ENCODE results near the gene KLHL17.

KLHL17 gene

DNA sequence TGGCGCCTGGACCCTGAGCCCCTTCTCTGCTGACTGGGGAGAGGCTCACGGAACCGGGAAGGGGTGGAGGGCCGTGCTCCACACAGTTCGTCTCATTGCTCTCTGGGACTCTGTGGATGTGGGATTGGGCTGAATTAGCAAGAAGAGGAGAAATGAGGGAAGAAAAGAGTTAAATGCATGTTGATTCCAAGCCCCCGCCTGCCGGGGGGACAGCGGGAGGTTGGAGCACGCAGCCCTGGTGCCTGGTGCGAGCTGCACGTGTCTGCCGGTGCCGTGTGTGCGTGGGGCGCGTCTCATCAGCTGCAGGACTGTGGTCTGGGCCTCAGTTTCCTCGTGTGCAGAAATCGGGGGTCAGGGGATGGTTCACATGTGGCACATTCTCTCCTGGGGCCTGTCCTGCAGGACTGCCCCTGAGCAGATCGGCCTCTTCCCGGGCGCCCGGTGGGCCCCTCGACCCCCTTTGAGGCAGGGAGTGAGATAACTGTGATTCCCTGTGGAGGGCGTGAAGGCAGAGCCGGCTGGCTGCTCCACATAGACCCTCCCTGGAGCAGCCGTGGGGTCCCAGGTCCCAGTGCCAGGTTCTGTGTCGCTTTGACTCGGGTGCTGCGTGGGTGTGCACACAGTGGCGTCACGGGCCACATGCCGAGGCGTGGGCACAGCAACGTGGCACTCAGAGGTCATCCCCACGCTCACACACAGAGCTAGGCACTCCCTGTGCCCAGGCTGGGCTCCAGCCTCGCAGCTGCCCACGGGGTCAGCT lies 25.2 kb upstream of the KLHL17 start:
- Histone ChIP-seq H3K4me1 (peaks cover 69% of the 10 kb centered on the region), H3K36me3 (peaks cover 14% of the 10 kb centered on the region), H3K4me3 (ENCODE audit: low read depth, low read length) (peak overlapping the region; percentile 38), H3K9me3 (no peaks in the 10 kb centered on the region), H3K27me3 (peaks cover 5% of the 10 kb centered on the region; the same call in 1 of the 2 replicates)
- no peak for DNase-seq
- TF ChIP-seq, protein P1, sequence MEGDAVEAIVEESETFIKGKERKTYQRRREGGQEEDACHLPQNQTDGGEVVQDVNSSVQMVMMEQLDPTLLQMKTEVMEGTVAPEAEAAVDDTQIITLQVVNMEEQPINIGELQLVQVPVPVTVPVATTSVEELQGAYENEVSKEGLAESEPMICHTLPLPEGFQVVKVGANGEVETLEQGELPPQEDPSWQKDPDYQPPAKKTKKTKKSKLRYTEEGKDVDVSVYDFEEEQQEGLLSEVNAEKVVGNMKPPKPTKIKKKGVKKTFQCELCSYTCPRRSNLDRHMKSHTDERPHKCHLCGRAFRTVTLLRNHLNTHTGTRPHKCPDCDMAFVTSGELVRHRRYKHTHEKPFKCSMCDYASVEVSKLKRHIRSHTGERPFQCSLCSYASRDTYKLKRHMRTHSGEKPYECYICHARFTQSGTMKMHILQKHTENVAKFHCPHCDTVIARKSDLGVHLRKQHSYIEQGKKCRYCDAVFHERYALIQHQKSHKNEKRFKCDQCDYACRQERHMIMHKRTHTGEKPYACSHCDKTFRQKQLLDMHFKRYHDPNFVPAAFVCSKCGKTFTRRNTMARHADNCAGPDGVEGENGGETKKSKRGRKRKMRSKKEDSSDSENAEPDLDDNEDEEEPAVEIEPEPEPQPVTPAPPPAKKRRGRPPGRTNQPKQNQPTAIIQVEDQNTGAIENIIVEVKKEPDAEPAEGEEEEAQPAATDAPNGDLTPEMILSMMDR (IDR thresholded peaks at IDR 0.05; ENCODE audit: low read depth, low read length) = no peak

DNA sequence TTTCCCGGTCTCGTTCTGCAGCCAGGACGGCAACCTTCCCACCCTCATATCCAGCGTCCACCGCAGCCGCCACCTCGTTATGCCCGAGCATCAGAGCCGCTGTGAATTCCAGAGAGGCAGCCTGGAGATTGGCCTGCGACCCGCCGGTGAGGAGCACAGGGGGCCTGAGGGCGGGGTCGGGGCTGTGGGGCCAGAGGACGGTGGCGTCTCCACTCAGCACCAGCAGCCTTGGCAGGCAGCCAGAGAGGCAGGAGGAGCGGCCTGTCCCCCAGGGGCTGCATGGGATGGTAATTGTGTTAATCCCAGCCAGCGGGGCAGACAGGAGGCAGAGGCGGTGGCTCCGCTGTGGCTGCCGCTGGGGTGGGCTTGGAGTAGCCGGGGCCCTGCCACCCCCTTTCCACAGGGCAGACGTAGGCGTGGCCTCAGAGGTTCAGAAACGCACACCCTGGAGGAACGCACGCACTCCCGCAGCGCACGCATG lies 24.6 kb upstream of the KLHL17 start:
- peak; percentile 99 for DNase-seq
- peaks cover 8% of the 10 kb centered on the region for H3K36me3 ChIP-seq
- peak overlapping the region; percentile 38 for H3K4me3 ChIP-seq (ENCODE audit: low read depth, low read length)
- no peaks in the 10 kb centered on the region for H3K9me3 ChIP-seq
- H3K27me3 ChIP-seq = peaks cover 5% of the 10 kb centered on the region; the same call in 1 of the 2 replicates
- TF ChIP-seq, protein P1 (IDR thresholded peaks at IDR 0.05; ENCODE audit: low read depth, low read length) = no peak
- H3K4me1 ChIP-seq = peaks cover 68% of the 10 kb centered on the region

DNA sequence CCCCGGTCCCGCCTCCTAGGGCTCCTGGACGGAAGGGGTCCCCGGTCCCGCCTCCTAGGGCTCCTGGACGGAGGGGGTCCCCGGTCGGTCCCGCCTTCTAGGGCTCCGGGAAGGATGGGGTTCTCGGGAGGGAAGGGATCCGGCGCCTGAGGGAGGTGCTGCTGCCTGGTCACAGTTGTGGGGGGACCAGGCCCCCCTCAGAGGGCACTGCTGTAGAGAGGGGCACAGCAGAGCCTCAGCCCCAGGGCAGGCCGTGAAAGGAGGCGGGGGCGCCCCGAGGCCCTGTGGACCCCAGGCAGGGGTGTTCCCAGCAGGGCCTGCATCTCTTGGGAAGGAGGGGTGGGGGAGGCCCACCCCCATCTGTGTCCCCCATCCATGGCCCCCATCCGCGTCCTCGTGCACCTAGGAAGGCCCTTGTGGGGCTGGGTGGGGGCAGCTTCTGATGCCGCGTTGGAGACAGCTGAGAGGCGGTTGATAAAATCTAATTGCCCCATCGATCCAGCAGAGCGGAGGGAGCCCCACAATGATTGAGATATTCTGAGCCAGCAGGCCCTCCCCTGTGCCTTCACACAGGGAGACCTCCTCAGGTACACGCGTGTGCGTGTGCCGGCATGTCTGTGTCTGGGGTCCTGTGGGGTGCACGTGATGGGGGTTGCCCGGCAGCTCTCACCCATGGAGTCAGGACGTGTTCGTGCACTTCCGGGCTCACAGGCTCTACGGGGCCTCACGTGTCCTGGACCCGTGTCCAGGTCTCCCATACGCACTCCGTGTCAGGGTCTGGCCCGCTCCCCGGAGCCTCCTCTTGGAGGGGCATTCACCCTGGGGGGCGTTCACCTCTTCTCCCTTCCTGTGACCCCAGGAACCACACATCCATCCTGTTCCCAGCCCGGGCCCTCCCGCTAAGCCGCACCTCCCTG lies 23.8 kb upstream of the KLHL17 start:
- Histone ChIP-seq H3K4me3 (ENCODE audit: low read depth, low read length) (no peak overlapping the region), H3K4me1 (peaks cover 69% of the 10 kb centered on the region), H3K27me3 (peaks cover 5% of the 10 kb centered on the region; the same call in 1 of the 2 replicates), H3K36me3 (peaks cover 7% of the 10 kb centered on the region), H3K9me3 (no peaks in the 10 kb centered on the region)
- DNase-seq = no peak
- TF ChIP-seq, protein P1 (IDR thresholded peaks at IDR 0.05; ENCODE audit: low read depth, low read length) = no peak

DNA sequence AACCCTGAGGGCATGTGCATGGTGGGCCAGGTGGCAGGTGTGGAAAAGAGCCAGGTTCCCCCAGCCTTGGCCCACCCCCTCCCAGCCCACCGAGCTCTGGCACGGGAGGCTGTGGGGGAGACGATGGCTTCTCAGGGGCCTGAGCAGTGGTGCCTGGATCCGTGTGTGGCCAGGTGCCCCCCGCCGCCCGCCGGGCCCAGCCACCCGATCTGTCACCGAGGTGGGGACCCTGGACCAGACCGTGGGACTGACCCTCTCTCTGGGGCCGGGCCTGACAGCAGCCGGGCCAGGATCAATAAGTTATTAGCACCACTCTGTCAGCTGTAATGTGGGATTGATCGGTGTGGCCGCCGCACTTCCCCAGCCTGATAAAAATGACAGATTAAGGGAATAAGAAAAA lies 22.9 kb upstream of the KLHL17 start:
- DNase-seq = no peak
- TF ChIP-seq, protein P1 (IDR thresholded peaks at IDR 0.05; ENCODE audit: low read depth, low read length) = no peak
- peaks cover 60% of the 10 kb centered on the region for H3K4me1 ChIP-seq
- peaks cover 5% of the 10 kb centered on the region; the same call in 1 of the 2 replicates for H3K27me3 ChIP-seq
- peaks cover 5% of the 10 kb centered on the region for H3K36me3 ChIP-seq
- no peak overlapping the region for H3K4me3 ChIP-seq (ENCODE audit: low read depth, low read length)
- no peaks in the 10 kb centered on the region for H3K9me3 ChIP-seq

DNA sequence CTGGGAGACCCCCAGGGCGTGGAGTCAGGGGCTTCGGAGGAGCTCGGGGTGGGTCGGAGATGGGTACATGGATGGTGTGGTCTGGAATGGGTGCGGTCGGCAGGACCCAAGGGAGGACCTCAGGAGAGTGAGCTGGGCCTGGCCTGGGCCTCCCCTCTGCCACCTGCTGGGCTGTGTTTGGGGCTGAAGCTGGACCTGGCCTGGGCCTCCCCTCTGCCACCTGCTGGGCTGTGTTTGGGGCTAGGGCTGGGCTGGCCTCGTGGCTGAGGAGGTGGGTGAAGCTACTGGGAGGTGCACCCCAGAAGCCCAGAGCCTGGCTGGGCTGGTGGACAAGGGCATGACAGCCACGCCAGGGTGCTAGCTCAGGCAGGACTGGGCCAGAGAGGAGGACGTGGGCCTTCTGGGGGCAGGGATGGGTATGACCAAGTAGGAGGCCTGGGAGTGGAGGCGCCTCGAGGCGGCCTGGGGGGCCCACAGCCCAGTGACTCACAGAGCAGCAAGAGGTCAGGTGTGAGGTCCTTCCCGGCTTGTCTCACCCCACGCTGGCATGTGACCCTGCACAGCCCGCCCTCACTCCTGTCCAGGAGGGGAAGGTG lies 22.2 kb upstream of the KLHL17 start:
- peaks cover 5% of the 10 kb centered on the region; the same call in 1 of the 2 replicates for H3K27me3 ChIP-seq

More for the DNA sequence above, 22.2 kb upstream of the KLHL17 start:
- Histone ChIP-seq H3K36me3 (peaks cover 10% of the 10 kb centered on the region), H3K4me3 (ENCODE audit: low read depth, low read length) (no peak overlapping the region), H3K4me1 (peaks cover 61% of the 10 kb centered on the region), H3K9me3 (no peaks in the 10 kb centered on the region)
- DNase-seq = peak; percentile 60
- TF ChIP-seq, protein P1 (IDR thresholded peaks at IDR 0.05; ENCODE audit: low read depth, low read length) = peak; percentile 62

Data from BE2C (cell line).